ENCODE data around the gene CTNNA3.

The CTNNA3 gene

DNA sequence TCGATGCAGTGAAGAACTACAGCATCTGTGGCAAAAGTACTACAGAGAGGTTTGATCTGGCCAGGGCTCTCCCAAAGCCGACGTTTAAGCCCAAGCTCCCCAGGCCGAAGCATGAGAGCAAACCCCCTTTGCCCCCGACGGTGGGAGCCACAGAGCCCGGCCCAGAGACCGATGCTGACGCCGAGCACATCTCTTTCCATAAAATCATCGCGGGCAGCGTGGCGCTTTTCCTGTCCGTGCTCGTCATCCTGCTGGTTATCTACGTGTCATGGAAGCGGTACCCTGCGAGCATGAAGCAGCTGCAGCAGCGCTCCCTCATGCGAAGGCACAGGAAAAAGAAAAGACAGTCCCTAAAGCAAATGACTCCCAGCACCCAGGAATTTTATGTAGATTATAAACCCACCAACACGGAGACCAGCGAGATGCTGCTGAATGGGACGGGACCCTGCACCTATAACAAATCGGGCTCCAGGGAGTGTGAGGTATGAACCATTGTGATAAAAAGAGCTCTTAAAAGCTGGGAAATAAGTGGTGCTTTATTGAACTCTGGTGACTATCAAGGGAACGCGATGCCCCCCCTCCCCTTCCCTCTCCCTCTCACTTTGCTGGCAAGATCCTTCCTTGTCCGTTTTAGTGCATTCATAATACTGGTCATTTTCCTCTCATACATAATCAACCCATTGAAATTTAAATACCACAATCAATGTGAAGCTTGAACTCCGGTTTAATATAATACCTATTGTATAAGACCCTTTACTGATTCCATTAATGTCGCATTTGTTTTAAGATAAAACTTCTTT, 767.8 kb downstream of the CTNNA3 start:
- DNase-seq: peak; percentile 56

DNA sequence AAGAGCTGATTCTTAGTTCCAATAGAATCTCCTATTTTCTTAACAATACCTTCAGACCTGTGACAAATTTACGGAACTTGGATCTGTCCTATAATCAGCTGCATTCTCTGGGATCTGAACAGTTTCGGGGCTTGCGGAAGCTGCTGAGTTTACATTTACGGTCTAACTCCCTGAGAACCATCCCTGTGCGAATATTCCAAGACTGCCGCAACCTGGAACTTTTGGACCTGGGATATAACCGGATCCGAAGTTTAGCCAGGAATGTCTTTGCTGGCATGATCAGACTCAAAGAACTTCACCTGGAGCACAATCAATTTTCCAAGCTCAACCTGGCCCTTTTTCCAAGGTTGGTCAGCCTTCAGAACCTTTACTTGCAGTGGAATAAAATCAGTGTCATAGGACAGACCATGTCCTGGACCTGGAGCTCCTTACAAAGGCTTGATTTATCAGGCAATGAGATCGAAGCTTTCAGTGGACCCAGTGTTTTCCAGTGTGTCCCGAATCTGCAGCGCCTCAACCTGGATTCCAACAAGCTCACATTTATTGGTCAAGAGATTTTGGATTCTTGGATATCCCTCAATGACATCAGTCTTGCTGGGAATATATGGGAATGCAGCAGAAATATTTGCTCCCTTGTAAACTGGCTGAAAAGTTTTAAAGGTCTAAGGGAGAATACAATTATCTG, 768.6 kb downstream of the CTNNA3 start:
- DNase-seq: no peak

DNA sequence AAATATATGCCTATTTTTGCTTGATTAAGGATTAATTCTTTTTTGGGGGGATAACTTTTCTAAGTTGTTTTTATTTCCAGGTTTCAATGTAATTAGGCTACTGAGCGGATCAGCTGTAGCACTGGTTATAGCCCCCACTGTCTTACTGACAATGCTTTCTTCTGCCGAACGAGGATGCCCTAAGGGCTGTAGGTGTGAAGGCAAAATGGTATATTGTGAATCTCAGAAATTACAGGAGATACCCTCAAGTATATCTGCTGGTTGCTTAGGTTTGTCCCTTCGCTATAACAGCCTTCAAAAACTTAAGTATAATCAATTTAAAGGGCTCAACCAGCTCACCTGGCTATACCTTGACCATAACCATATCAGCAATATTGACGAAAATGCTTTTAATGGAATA, 769.2 kb downstream of the CTNNA3 start:
- no peak for DNase-seq

DNA sequence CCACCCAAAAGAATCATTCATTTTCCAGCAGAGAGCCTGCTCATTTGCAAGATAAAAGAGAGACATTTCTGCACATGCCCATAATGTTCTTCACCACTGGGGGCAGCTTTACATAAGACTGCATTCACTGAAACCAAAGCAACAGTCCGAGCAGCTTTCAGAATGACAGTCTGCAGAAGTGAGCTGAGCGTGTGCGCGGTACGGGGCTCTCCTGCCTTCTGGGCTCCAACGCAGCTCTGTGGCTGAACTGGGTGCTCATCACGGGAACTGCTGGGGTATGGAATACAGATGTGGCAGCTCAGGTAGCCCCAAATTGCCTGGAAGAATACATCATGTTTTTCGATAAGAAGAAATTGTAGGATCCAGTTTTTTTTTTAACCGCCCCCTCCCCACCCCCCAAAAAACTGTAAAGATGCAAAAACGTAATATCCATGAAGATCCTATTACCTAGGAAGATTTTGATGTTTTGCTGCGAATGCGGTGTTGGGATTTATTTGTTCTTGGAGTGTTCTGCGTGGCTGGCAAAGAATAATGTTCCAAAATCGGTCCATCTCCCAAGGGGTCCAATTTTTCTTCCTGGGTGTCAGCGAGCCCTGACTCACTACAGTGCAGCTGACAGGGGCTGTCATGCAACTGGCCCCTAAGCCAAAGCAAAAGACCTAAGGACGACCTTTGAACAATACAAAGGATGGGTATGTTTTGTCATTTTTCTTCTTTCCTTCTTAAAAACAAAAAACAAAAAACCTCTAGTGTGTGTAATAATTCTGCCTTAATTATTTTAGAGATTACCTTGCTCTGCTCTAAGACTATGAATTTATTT, 769.9 kb downstream of the CTNNA3 start, which contains the start of gene LRRTM3:
TSS of gene LRRTM3 (plus strand) at position 141 of the 820 bp plus-strand sequence.
- peak; percentile 83 for DNase-seq

DNA sequence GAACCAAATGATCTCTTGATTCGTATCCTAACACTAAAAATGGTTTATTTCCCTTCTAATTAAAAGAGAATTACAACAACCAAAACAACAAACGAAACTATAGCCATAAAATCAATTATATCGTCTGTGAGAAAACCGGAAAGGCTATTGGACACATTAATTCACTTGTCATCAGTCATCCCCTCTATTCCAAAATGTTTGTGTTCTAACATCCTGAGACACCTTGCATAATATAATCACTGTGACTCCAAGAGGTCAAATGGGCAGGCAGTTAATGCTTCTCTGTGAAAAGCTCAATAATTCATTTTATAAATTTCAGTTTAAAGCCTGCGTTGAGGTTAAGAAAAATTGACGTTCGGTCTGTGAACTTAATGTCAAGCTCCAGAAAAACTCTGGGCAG, 770.6 kb downstream of the CTNNA3 start:
- no peak for DNase-seq

DNA sequence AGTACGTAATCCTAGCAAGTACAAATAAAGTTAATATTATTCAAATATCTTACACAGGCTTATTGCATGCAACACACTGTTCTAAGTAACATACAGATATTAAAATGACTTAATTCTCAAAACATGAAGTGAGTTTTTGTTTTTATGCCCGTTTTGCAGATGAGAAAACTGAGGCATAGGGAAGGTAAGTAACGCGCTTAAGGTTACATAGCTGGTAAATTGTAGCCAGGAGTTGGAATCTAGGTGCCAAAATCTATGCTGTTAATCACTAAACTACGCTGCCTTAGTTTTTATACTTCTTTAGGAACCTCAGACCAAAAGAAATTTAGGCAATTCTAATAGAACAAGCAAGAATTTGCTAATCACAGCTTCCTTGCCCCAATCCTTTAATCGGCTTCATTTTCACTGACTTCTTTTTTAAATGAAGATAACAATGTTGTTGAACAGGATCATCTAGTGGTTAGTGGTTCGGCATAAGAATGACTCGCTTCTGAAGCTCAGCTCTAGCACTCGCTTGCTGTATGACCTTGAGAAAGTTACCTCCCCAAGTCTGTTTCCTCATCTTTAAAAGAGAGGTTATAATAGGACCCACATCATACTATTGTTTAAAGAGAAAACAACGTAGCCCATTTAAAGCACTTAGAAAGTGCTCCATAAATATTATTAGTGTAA, 771.2 kb downstream of the CTNNA3 start:
- DNase-seq: no peak

DNA sequence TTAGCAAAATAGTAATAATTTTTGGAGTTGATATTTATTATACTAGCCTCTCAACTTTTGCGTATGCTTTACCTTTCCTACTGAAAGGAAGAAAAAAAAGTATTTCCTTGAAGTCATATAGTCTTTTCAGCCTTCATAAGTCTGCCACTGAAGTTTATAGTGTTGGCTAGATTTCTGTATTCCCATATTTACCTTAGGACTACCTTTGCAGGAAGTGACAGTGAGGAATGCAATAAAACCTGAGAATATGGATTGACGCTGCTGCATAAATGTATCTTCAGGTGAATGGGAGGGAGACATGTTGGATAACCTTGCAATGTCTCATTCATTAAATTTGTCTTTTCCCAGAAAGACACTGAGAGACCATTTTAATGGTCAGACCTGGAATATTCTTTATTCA, 776.7 kb downstream of the CTNNA3 start:
- no peak for DNase-seq

DNA sequence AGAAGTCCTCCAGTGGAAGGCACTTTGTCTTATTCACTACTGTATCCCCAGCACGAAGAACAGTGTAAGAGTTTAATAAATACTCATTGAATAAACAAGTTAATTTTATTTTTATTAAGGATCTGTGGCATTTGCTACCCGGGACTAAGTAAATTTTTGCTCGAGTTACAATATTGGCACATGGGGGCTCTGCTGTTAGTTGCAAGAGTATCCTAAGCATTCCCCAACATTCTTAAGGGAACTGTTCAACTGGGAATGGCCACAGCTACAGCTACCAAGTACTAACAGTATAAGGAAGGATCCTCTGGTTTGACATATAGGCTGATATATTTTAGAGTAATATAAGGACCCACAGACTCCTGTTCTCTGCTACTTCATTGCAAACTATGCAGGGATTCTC, 778.9 kb downstream of the CTNNA3 start:
- no peak for DNase-seq

DNA sequence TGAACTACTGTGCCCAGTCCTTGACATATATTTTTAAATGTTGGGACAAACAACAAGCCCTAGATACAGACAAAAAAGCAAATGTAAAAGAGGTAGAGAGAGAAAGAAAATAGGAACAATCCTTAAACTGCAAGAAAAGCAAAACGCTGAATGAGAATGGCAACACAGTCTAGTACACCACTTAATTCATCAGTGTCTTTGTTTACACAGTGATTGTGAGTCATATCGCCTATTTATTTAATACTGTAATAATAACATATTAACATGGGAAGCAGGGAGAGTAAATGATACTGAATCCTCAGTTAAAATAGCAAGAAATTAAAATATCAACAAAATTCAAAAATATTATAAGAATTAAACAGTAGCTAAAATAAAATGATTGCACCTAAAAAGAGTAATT, 780.0 kb downstream of the CTNNA3 start:
- DNase-seq: no peak

DNA sequence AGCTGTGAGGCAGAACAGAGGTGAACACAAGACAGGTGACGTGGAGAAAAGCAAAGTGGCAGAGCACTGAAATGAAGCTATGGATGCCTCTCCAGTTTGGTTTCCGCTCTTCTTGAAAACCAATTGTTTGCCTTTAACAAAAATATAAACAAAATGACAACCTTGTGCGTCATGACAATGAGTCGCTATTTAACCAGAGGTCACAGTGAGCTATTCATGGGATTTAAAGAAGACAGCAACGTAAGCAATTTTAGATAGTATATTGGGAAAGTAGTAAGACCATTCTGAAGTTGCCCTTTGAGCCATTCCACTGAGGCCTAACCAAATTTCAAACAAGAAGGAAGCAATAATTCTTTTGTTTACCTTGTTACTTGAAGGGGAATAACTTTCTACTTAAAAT, 785.3 kb downstream of the CTNNA3 start:
- DNase-seq: no peak

DNA sequence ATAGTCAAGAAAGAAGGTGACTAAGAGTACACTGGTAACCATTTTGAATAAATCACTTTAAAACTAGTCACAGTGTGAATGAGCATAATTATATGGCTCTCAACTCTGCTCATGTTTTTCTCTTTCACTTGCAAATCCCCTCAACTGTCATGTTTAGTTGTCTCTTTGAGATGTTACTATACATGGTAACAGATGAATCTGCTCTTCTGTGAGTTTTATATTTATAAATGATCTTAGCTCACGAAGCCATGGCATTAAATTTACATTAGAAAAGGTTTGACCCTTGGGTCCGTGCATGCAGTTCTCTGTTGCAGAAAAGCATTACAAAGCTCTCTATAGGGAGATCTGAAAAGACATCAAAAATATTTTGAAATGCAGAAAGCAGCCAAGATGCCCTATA, 803.1 kb downstream of the CTNNA3 start:
- no peak for DNase-seq

DNA sequence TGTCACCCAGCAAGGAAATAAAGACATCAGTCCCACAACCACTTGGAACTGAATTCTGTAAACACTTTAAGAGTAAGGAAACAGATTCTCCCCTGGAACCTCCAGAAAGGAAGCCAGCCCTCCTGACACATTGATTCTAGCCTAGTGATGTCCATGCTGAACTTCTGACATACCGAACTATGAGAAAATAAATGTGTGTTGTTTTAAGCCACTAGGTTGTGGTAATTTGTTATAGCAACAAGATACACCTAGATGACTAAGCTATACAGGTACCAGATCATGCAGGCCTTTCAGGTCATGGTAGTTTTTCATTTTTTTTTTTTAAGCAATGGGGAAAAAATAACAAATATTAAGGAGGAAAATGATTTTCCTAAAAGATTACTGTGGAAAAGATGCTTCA, 807.8 kb downstream of the CTNNA3 start:
- no peak for DNase-seq

DNA sequence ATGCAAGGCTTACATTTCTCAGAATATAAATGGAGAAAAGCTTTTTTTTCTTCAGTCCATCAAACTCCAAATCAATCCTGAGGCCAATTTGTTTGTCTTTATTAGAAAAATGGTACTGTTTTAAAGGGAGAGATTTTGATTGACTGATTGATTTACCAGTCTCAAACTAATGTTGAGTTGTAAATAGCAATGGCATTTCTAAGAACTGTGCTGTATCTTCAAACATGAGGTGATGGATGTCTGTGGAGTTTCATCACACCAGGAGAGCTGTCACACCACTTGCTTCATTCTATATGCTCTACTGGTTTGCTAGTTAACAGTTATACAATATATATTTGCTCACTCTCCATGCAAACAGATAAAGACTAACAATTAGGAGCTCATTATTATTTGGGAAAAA, 809.1 kb downstream of the CTNNA3 start:
- no peak for DNase-seq

DNA sequence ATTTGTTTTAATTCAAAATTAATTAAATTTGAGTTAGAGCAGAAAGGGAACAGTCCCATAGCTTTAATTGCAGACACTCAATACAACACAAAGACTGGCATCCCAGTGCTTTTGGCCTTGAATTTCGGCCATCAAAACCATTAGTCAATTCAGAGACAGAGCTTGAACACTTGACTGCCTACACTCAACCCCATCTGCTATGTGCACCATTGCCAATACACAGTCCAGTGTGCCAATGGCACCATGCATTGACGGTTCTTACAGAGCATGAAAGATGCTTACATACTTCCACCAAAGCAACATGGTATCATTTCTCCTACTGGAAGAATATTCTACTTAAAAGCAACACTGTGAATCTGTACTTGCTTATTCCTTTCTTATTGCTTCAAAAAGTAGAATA, 813.7 kb downstream of the CTNNA3 start:
- no peak for DNase-seq

DNA sequence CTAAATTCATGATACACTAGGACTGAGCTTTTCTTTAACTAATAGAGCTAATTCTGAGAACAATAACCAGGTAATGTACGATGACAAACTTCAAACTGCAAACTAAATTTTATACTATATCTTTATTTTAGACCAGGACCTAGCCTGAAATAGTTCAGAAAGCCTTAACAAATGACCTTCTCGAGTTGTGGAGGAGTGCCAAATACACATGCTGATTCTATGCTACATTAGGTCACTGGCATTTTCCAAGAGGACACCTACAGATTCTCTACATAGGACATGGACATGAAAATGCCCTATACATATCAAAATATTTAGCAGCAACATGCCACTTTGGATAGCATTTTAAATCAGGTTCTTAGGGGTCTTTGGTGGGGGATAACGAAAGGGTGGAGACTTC, 814.2 kb downstream of the CTNNA3 start:
- no peak for DNase-seq

DNA sequence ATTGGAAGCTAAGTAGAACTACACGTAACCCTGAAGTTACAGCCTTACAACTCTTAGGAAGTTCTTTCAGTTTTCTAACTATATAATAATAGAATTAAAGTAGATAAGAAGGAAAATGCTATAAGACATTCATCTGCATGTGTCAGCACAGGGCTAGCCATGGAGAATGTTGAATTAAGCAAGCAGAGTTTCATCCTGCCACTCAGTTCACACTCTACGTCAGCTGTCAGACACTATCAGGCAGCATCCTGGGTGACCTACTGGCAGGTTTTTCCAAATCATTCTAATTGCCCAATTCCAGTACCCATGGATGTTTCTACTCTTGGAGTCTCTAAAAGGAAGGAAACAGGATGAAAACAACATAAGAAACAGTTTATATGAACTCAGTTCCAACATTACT, 815.2 kb downstream of the CTNNA3 start:
- DNase-seq: no peak

DNA sequence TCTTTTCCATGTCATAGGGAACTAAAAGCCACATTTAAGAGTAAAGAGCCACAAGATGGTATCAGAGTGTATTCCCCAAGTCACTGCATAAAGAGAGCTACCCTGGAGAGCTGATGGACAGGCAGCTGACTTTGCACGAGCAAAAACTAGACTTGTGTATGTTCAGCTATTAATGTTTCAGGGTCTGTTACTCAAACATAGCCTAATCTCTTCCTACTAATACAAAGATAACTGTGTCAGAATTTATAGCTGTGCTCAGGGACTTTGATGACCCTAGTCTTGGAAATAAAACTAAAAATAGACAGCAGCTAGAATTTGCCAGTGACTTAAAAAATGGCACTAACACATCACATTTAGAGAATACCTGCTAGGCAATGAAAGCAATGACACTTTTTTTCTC, 815.7 kb downstream of the CTNNA3 start:
- no peak for DNase-seq

DNA sequence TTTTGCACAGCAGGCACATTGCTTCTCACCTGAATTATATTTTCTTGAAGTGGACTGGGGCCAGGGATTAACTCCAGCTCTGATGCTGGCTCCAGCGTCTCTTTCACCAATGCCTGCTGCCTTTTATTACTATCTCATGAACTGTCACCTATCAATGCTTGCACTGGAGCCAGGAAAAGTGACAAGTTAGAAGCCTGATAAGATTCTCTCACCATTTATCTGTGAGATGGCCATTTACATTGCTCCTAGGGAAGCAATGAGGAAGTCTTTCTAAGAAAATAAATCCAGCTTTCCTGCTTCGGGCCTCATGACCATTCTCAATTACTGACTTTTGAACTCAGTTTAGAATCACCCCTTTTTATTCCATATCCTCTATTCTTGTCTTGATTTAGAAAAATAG, 818.6 kb downstream of the CTNNA3 start:
- no peak for DNase-seq

DNA sequence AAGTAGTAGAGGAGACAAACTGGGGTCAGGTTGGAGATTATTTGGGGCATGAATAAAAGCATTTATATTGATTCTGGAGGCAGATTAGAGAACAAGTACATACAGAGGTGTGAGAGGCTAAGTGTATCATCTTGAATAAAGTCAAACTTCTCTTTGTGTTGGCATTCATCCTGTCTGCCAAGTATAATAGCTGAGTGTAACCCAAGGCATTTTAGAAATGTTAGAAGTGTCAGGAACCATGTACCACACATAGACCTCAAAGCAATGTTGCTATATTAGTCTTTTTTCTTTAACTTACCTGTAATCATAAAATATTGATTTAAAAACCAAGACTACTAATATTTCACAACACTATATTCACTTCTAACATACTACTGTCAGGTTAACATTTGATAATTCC, 826.4 kb downstream of the CTNNA3 start:
- DNase-seq: no peak

DNA sequence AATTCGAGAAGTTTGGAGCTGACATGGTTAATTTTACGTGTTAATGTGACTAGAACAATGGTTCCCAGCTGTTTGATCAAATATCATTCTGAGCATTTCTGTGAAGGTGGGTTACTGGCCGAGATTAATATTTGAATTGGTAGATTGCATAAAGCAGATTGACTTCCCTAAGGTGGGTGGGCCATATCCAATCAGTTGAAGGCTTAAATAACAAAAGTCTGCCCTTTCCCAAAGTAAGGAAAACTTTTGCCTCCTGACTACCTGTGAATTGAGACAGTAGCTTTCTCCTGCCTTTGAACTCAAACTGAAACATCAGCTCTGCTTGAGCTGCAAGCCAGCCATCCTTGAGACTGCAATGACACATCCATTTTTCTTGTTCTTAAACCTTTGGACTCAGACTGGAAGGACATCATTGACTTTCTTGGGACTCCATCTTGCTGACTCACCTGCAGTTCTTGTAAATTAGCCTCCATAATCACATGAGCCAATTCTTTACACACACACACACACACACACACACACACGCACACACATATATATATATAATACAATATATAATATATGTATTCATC, 833.2 kb downstream of the CTNNA3 start:
- no peak for DNase-seq

DNA sequence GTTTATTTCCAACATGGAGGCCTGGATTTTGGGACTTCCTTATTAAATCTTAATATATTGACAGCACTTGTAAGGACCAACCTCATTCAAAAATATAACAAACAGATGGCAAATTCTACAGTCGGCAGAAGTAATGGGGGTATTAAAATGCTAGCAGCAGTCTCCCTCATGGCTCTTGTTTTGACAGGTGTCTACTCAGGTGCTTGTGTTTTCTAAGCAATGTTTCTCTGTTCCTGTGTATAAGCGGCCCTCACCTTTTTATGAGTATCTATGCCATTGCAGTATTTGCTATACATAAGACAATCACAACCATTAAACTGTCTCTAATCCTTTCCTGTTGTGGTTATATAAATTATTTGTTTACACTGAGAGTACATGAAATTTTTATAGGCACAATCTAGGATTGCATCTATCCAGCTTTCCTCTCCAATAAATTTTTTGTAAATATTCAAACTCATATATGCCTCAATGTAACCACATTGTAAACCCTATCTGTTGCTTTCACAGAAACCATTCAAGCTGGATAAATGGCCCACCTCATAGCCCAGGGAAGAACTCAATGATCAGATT, 835.5 kb downstream of the CTNNA3 start:
- DNase-seq: no peak

DNA sequence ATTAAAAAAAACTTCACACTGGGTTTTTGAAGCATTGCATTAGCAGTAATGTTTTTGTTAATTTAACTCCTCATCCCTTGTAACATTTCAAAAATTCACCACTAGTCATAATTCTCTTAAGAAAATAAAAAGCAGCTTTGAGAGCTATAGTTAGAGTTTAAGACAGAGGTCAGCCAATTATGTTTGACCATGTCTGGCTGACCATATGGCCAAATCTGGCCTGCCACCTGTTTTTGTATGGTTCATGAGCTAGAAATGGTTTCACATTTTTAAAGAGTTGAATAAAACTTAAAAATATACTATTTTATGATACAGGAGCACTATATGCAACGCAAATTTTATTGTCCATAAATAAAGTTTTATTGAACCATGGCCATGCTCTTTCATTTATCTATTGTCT, 843.2 kb downstream of the CTNNA3 start:
- no peak for DNase-seq

All from fibroblast of skin of scalp (primary cell).